K562 treated with DMSO at 1 percent for 4 hours (cell line): ENCODE measurements around the gene POPDC3. TPM values are rescaled to one million over a fixed set of nuclear protein-coding genes. Genes with fewer than 3 reads are reported as not detected.

Source experiments
- total RNA-seq: library from RNA; unstranded; fragments of 300-600 nt; gene quantifications from 2 replicates; pipeline ENCODE4 v1.2.3, GENCODE V29; 2022; ENCODE audit not compliant: insufficient read depth

The POPDC3 gene, protein sequence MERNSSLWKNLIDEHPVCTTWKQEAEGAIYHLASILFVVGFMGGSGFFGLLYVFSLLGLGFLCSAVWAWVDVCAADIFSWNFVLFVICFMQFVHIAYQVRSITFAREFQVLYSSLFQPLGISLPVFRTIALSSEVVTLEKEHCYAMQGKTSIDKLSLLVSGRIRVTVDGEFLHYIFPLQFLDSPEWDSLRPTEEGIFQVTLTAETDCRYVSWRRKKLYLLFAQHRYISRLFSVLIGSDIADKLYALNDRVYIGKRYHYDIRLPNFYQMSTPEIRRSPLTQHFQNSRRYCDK
- total RNA-seq: 6.5 and 8.1 TPM in 2 replicates

DNA sequence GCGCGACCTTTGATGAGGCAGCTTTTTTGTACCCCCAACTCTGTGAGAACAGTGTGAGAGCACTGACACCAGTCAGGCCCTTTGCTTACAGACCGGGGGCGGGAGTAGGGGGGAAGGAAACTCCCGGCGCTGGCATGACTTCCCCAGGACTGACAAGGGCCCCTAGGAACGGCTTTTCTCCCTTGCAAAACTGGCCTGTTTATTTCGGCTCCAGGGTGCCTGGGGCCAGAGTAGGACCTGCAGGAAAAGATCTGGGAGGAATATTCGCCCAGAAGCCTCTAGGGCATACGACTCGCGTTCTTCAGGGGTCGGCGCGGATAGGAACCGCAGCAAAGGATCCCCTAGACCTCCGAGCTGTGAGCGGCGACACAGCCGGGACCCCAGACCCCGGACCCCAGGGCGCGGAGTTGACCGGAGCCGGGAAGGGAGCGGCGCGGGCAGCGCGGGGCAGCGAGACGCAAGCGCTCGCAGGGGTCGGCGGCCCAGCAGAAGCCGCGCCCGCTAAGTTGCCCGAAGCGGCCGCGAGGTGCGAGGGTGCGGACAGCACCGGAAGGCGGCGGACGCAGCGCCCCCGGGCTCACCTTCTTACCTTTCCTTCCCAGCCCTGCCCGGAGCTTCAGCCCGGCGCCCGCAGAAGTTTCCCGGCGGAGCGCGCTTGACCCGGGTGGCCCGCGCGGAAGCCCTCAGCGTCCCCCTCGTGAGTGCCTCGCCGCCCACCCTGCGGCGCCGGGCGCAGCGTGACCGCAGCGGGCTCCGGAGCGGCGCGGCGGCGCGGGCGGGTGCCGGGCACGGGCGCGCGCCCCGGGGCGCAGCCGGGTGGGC is at the start of gene POPDC3:
Gene POPDC3, minus strand, starts transcription at position 771 of the 822 bp plus-strand sequence. CDS start 18,105 bp downstream, outside the sequence.

Other genes with a start within 250 kb of the POPDC3 start
- gene LIN28B, start 222.9 kb downstream of the POPDC3 start, total RNA-seq: 6.3 and 9.8 TPM in 2 replicates
- 17.8 and 22.2 TPM in 2 replicates for gene PREP, start 223.1 kb upstream of the POPDC3 start, total RNA-seq